Measurements from ENCODE around the gene IGF2BP3.
"Not testable (repeated sequence)": the region's sequence is repeated elsewhere in the genome, so short reads cannot be mapped to it uniquely, and the experiment has no call there.

DNA sequence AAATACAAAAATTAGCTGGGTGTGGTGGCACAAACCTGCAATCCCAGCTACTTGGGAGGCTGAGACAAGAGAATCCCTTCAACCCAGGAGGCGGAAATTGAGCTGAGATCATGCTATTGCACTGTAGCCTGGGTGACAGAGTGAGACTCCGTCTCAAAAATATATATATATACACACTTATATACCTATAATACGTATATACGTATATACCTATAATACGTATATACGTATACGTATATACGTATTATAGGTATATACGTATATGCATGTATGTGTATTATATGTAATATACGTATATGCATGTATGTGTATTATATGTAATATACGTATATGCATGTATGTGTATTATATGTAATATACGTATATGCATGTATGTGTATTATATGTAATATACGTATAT, 18.4 kb upstream of the IGF2BP3 start:
- TF ChIP-seq, protein P1, sequence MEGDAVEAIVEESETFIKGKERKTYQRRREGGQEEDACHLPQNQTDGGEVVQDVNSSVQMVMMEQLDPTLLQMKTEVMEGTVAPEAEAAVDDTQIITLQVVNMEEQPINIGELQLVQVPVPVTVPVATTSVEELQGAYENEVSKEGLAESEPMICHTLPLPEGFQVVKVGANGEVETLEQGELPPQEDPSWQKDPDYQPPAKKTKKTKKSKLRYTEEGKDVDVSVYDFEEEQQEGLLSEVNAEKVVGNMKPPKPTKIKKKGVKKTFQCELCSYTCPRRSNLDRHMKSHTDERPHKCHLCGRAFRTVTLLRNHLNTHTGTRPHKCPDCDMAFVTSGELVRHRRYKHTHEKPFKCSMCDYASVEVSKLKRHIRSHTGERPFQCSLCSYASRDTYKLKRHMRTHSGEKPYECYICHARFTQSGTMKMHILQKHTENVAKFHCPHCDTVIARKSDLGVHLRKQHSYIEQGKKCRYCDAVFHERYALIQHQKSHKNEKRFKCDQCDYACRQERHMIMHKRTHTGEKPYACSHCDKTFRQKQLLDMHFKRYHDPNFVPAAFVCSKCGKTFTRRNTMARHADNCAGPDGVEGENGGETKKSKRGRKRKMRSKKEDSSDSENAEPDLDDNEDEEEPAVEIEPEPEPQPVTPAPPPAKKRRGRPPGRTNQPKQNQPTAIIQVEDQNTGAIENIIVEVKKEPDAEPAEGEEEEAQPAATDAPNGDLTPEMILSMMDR (IDR thresholded peaks at IDR 0.05), result not testable (repeated sequence)
- TF ChIP-seq POLR2A (IDR thresholded peaks at IDR 0.05), result not testable (repeated sequence)
